Islet of Langerhans (tissue), 1 donor: ENCODE results near the gene IL34.

ENCODE experiments used
- FAIRE-seq: peaks from one replicate; lab custom pipeline; 2011; peaks lifted over from hg19 to GRCh38; lab: Jason Lieb, UNC

The IL34 gene

GRCh38 chr16:70702624-70703023, 56.3 kb downstream of the IL34 start:
- FAIRE-seq: no peak

GRCh38 chr16:70703041-70703834, 56.9 kb downstream of the IL34 start:
- FAIRE-seq: peak; percentile 5

- no peak for FAIRE-seq
These were observed 57.5 kb downstream of the IL34 start for GRCh38 chr16:70703835-70704381.

- FAIRE-seq: no peak
These were observed 58.2 kb downstream of the IL34 start for GRCh38 chr16:70704586-70704985.

- FAIRE-seq: no peak
These were observed 58.7 kb downstream of the IL34 start for GRCh38 chr16:70705056-70705455.

GRCh38 chr16:70706948-70707465, 60.6 kb downstream of the IL34 start:
- FAIRE-seq: no peak

- no peak for FAIRE-seq
These were observed 62.2 kb downstream of the IL34 start for GRCh38 chr16:70708366-70709246.

- no peak for FAIRE-seq
These were observed 63.1 kb downstream of the IL34 start for GRCh38 chr16:70709457-70709856.

GRCh38 chr16:70709942-70710341, 63.6 kb downstream of the IL34 start:
- FAIRE-seq: no peak
